T-helper 1 cell treated with Interleukin-12 subunit alpha and Interleukin-12 subunit beta and Interleukin-4 antibody, amounts not matched to agents 30 ng/mL and 1 ng/mL, for 36 hours (primary cell): ENCODE data around the gene EGR4. TPM values are rescaled to one million over a fixed set of nuclear protein-coding genes. Genes with fewer than 3 reads are reported as not detected.
"Not testable (repeated sequence)": the region's sequence is repeated elsewhere in the genome, so short reads cannot be mapped to it uniquely, and the experiment has no call there.

Experiments used
- intact Hi-C: fragments of 100-400 bp; cut with micrococcal nuclease; formaldehyde crosslinking; loops from one replicate; pipeline ENCODE4 v1.15.1; 2024
- total RNA-seq: library from RNA; stranded (reverse); gene quantifications from 2 replicates; pipeline ENCODE4 v1.2.3, GENCODE V29; 2022

The EGR4 gene
- total RNA-seq, 1 donor from 2014 or later, result 0.27 TPM

GRCh38 chr2:73265298-73266060 lies 27.9 kb downstream of the EGR4 start:
- intact Hi-C loops, result no loop called here

- intact Hi-C loops, result no loop called here
Measured at GRCh38 chr2:73264783-73265182, 28.6 kb downstream of the EGR4 start.

- intact Hi-C loops, result no loop called here
Measured at GRCh38 chr2:73264332-73264606, 29.1 kb downstream of the EGR4 start.

DNA sequence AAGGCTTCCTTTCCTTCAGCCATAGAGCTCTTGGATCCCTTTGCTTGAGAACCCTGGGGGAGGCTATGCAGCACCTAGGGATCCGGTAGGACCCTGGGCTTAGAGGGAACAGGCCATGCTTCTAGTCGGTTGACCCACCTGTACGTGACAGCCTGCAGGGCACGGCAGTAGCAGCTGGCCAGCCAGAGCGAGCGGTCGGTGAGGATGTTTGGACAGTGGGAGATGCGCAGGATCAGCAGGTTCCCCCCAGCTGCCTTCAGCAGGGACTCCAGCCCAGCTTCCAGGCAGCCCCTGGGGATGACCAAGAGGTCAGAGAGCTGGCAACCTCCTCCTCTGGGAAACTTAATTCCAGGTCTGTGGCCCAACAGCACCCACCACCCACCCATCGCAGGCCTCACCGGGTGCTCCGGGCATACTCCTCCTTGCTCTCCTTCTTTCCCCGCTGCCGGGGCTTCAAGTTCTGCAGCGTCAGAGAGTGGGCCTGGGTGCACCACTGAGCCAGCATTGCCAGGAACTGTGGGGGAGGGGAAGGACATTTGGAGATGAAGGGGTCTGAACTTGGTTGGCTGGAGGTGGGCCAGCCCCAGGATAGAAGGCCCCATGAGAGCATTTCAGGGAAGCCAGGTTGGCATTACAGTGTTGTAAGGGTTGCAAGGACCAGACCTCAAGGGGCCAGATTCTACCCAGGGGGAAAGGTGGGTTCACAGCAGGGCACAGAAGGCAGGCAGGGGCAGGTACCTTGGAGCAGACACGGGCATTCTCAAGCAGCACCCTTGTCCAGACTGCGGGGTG lies 29.6 kb downstream of the EGR4 start:
- intact Hi-C loops, result no loop called here

DNA sequence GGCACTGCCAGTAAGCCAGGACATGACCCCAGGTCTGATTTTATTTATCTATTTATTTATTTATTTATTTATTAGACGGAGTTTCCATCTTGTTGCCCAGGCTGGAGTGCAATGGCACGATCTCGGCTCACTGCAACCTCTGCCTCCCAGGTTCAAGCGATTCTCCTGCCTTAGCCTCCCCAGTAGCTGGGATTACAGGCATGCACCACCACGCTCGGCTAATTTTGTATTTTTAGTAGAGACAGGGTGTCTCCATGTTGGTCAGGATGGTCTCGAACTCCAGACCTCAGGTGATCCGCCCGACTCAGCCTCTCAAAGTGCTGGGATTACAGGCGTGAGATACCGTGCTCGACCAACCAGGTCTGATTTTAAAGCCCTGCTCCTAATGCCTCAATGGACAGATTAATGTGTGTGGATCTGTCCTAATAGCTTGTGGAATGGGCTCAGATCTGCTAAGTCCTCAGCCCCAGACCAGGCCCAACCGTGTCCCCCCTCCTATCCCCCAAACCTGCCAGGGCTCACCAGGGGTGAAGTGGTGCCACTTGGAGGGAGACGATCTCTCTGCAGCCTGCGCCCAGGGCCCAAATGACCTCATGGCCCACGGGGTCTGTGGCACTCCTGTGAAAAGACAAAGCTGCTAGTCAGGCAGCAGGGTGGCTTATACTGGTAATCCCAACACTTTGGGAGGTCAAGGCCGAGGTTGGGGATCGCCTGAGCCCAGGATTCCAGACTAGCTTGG lies 30.5 kb downstream of the EGR4 start:
- intact Hi-C loops, result not testable (repeated sequence)

- intact Hi-C loops, result no loop called here
Measured at GRCh38 chr2:73262108-73262651, 31.2 kb downstream of the EGR4 start.

DNA sequence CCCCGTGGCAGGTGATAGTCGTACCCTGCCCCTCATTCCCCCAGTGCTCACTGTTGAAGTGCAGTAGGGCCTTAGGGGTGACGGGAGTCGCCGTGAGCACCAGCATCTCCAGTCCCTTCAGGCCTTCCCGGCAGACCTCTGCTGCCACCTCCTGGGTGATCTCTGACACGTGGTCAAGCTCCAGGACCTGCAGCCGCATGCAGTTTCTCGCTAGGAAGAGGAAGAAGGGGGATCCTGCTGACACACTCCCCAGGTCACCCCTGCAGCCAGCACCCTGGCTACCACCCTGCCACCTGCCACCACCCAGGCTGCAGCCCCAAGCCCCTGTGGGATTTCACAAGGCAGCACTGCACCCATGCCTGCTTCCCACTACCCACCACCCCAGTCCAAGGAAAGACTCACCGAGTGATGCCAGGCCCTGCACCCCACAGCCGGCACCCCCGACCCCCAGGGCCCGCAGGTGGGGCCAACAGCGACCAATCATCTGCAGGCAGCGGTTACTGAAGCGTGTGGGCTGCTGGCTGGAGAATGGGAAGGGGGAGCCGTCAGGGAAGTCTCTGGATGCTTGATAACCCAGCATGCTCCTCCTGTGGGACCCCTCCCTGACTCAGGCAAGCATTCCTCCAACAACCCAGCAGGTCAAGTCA lies 32.9 kb downstream of the EGR4 start:
- intact Hi-C loops, result no loop called here

GRCh38 chr2:73259704-73260337 lies 33.5 kb downstream of the EGR4 start:
- intact Hi-C loops, result no loop called here

DNA sequence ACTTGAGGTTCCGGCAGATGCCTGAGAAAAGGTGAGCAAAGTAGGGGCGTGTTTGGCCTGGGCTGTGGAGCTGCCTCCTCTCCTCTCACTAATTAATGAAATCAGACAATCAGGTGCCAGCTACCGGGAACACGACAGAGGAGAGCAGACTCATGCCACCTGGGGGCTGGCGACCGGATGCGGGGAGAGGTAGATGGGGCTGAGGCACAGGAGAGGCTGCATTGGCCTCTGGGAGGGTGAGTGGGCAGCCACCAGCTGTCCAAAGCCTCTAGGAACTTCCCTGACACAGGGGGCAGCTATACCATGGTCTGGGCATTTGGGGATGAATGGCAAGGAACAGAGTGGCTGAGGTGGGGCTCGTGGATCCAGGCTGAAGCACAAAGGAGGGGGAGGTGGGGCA lies 34.1 kb downstream of the EGR4 start:
- intact Hi-C loops, result no loop called here

DNA sequence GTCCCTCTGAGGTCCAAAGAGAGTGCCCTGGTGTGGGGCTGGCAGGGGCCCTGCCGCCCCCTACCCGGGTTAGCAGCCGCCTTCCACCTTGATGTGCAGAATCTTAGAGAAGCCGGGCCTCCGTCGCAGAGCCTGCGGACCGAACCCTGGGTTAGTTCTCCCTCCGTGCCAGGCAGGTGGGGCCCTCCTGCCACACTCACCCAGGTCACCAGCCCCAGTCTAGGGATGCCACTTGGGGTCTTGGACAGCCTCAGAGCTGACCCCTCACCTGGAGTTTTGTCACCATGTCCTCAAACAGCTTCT lies 34.5 kb downstream of the EGR4 start:
- intact Hi-C loops, result no loop called here

DNA sequence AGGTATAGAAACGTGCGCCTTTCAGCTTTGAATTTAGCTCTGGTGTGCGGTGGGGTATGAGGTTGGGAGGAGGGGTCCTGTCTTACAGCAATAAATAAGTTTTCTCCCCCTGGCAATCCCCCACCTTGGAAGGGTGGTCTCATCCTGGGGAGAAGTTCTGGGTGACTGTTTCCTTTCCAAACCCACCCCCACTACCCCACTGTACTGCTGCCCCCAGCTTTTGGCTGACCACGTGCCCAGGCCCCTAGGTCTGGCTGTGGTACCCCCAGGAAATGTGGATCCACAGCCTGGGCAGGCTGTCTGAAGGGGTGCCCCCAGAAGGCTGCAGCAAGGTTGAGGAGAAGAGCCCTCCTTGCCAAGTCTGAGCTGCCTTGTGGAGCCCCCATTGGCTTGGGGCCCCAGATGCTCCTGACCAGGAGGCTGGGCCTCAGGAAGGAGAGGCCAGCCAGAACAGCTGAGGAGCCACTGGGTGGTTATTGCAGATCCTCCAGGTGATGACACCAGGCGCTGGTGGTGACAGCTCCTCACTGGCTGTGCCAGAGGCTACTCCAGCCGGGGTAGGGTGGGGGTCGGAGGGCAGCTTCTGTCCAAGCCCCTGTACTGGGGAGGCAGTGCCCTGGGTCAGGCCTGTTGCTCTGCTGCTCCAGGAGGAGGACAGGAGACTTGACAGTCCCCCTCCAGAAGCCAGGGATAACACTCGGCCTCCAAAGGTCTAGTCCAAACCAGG lies 35.0 kb downstream of the EGR4 start:
- intact Hi-C loops, result no loop called here

DNA sequence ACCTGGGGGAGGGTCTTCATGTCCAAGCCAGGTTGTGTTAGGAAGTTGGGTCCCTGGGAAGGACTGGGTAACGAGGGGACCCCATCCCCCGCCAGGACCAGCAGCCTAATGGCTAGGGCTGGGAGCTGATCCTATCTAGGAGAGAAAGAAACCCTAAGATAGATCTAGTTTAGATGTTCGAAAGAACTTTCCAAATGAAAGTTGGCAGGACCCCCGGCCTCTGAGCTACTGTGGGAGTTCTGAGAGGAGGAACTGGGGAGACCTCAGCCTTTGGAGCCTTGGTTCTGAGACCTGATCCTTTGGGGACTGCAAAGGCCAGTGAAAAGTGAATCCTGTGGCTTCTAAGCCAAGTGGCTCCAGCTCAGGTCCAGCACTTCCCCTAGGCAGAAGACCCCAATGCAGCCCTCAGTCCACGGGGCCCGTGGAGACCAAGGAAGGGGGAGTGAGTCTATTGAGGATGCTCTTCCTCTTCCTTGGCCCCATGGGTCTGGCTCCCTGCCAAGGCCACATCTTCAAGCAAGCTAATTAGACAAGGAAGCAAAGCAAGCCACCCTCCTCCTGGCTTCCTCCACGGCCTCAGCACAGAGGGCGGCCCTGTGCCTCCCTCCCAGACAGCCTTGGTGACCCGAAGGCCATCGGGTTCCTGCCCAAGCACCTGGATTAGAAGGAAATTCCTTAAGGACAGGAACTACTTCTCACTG lies 35.8 kb downstream of the EGR4 start:
- intact Hi-C loops, result no loop called here

GRCh38 chr2:73257021-73257420 lies 36.3 kb downstream of the EGR4 start:
- intact Hi-C loops, result no loop called here

DNA sequence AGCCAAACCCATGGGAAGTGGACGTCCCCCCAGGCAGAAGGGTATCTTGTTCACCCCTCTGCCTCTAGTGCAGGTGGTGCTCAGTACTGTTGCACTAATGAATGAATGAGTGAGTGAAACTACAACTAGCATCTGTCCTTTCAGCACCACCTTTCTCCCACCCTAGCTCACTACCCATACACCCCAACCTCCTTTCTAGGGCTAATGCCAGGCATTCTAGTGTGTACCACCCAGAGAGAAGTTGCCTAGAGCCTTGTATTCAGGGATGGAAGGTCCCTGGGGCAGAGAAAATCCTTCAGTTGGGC lies 36.8 kb downstream of the EGR4 start:
- intact Hi-C loops, result no loop called here

GRCh38 chr2:73255907-73256617 lies 37.3 kb downstream of the EGR4 start:
- intact Hi-C loops, result no loop called here

DNA sequence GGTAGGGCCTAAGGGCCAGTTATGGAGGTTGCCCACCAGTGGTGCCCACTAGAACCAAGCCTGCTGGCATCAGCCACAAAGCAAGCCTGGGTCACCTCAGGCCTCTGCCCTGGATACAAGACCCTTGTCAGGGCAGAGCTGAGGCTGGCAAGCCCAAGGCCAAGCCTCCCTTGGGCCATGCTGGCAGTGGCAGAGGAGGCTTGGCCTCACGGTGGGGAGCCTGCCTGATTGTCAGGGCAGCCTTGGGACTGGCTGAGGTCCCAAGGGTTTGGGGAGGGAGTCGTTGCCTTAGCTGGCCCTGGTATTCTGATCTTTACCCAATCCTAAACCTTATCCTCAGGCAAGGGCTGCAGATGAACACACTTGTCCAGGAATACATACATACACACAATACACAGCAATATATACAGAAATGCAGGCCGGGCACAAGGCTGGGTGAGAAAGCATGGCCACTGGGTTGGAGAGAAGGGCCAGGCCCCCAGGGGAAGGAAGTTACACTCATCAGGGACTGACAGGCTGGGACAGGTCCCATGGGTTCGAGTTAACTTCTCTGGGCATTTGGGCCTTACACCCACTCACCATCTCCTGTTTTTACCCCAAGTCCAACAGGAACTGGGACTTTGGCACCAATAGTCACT lies 38.2 kb downstream of the EGR4 start:
- intact Hi-C loops, result no loop called here

DNA sequence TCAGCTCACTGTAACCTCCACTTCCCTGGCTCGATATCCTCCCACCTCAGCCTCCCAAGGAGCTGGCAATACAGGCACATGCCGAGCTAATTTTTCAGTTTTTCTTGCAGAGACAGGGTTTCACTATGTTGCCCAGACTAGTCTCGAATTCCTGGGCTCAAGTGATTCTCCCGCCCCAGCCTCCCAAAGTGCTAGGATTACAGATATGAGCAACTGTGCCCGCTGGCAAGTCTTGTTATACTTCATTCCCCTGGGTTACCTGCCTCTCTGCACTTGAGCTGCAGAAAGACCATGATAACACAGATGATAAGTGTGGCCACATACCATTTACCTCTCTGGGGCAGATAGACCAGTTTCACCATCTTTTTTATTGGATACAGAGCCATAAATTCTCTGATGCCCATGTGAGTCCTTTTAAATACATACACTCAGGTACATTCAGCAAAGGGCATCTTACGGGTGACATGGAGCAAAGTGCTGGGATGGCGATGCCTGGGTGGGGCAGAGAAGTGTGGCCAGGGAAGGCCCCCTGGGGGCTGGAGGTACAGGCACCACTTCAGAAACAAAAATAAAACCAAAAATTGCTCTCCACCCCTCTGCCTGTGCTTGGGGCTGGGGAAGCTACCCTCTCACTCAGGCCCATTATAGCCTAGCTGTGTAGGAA lies 38.9 kb downstream of the EGR4 start:
- intact Hi-C loops, result no loop called here

GRCh38 chr2:73253901-73254300 lies 39.4 kb downstream of the EGR4 start:
- intact Hi-C loops, result no loop called here

DNA sequence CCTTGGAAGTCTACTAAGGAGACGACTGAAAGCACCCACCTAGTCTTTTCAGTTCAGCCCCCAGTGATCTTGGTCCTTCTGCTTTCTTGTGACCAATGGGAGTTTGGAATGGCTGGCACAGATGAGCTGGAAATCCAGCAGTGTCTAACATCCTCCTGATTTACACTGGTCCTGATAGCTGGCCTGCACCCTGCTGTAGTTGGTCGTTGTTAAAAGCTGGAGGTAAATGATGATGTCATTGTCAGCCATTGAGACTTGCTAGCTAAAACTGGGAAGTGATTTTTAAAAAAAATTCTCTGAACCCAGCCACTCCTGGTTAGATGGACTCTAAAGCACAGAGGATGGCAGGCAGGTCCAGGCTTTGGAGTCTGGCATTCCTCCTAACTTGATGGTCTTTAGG lies 39.9 kb downstream of the EGR4 start:
- intact Hi-C loops, result no loop called here
